Neural crest cell (in vitro differentiated cells): Measurements from ENCODE around the gene XYLT1. TPM values are rescaled to one million over a fixed set of nuclear protein-coding genes. Genes with fewer than 3 reads are reported as not detected.

Experiments
- DNase-seq: peaks from one replicate; pipeline ENCODE4 v3.0.0; 2021; ENCODE audit warnings: low read depth, mixed read lengths, low spot score
- H3K27ac Mint-ChIP-seq: one replicate; pipeline ENCODE4 v1.8.0; 2021; ENCODE audit warnings: mild to moderate bottlenecking, mixed read lengths; ENCODE audit not compliant: unreplicated experiment
- H3K27me3 Mint-ChIP-seq: 2 replicates; pipeline ENCODE4 v1.8.0; 2021; ENCODE audit warnings: low read depth, mild to moderate bottlenecking, mixed read lengths
- H3K36me3 Mint-ChIP-seq: 2 replicates; pipeline ENCODE4 v1.8.0; 2021; ENCODE audit warnings: low read depth, mild to moderate bottlenecking, mixed read lengths
- H3K4me1 Mint-ChIP-seq: 2 replicates; pipeline ENCODE4 v1.8.0; 2021; ENCODE audit warnings: mixed read lengths
- H3K4me3 Mint-ChIP-seq: one replicate; pipeline ENCODE4 v1.8.0; 2021; ENCODE audit warnings: mild to moderate bottlenecking, mixed read lengths
- H3K9me3 Mint-ChIP-seq: 2 replicates; pipeline ENCODE4 v1.8.0; 2021; ENCODE audit warnings: mixed read lengths
- CTCF ChIP-seq: fragments of 200-600 bp; sonication (generic); conservative IDR thresholded peaks from 2 replicates; pipeline ENCODE4 v1.5.0; 2021; ENCODE audit warnings: antibody characterized with exemption, mild to moderate bottlenecking
- total RNA-seq: library from RNA; stranded (reverse); gene quantifications from 2 replicates; pipeline ENCODE4 v1.2.1, GENCODE V29; 2021

The XYLT1 gene
- total RNA-seq, 1 donor from 2014 or later: 15.0 TPM

GRCh38 chr16:17426451-17426850 lies 44.3 kb downstream of the XYLT1 start:
- no peak overlapping the region for H3K4me3 Mint-ChIP-seq
- H3K4me1 Mint-ChIP-seq: peaks cover 19% of the 10 kb centered on the region
- H3K27ac Mint-ChIP-seq: no peak overlapping the region
- no peaks in the 10 kb centered on the region for H3K27me3 Mint-ChIP-seq
- H3K9me3 Mint-ChIP-seq: no peaks in the 10 kb centered on the region
- no peak for TF ChIP-seq CTCF
- no peak for DNase-seq
- H3K36me3 Mint-ChIP-seq: peaks cover 2% of the 10 kb centered on the region

GRCh38 chr16:17424771-17425170 lies 46.0 kb downstream of the XYLT1 start:
- no peaks in the 10 kb centered on the region for H3K9me3 Mint-ChIP-seq
- TF ChIP-seq CTCF: no peak
- H3K4me1 Mint-ChIP-seq: peaks cover 19% of the 10 kb centered on the region
- H3K36me3 Mint-ChIP-seq: peaks cover 2% of the 10 kb centered on the region
- H3K27me3 Mint-ChIP-seq: no peaks in the 10 kb centered on the region
- no peak overlapping the region for H3K27ac Mint-ChIP-seq
- DNase-seq: no peak
- H3K4me3 Mint-ChIP-seq: no peak overlapping the region

GRCh38 chr16:17423221-17423620 lies 47.5 kb downstream of the XYLT1 start:
- Mint-ChIP-seq H3K27ac (no peak overlapping the region), H3K9me3 (no peaks in the 10 kb centered on the region), H3K36me3 (peaks cover 2% of the 10 kb centered on the region), H3K4me1 (peaks cover 19% of the 10 kb centered on the region), H3K4me3 (no peak overlapping the region), H3K27me3 (no peaks in the 10 kb centered on the region)
- no peak for DNase-seq
- TF ChIP-seq CTCF: no peak

- no peak for TF ChIP-seq CTCF
- H3K4me1 Mint-ChIP-seq: peaks cover 42% of the 10 kb centered on the region
- H3K9me3 Mint-ChIP-seq: no peaks in the 10 kb centered on the region
- H3K27me3 Mint-ChIP-seq: peaks cover 2% of the 10 kb centered on the region
- H3K27ac Mint-ChIP-seq: no peak overlapping the region
- no peak for DNase-seq
- H3K36me3 Mint-ChIP-seq: peaks cover 2% of the 10 kb centered on the region
- H3K4me3 Mint-ChIP-seq: no peak overlapping the region
Measured at GRCh38 chr16:17420816-17421215, 49.9 kb downstream of the XYLT1 start.

- peaks cover 47% of the 10 kb centered on the region for H3K4me1 Mint-ChIP-seq
Measured at GRCh38 chr16:17419266-17419665, 51.5 kb downstream of the XYLT1 start.

More at GRCh38 chr16:17419266-17419665, 51.5 kb downstream of the XYLT1 start:
- DNase-seq: no peak
- Mint-ChIP-seq H3K4me3 (no peak overlapping the region), H3K36me3 (no peaks in the 10 kb centered on the region), H3K27me3 (peaks cover 2% of the 10 kb centered on the region), H3K27ac (no peak overlapping the region), H3K9me3 (no peaks in the 10 kb centered on the region)
- TF ChIP-seq CTCF: no peak
